ENCODE data around the gene UBXN11. TPM values are rescaled to one million over a fixed set of nuclear protein-coding genes. Genes with fewer than 3 reads are reported as not detected.

The UBXN11 gene
- total RNA-seq, 4 donors from 2014 or later = 7.1 to 13.3 (median 10.1) TPM

DNA sequence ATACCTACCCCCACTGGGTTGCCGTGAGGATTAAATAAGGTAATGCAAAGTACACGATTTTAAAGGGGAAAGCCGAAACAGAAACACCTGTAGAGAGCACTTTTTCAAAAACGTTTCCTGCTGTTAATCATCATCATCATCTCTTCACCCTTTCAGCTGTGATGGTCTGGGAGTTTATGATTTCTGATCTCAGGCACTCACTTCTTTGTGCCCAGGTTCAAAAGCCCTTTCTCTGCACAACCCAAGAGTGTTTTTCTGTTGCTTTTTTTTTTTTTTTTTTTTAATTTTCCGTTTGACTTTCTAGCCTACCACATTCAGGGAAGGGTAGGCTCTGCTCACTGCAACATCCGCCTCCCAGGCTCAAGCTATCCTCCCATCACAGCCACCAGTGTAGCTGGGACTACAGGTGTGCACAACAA is 936 bp upstream of the UBXN11 start:
- H3K4me3 ChIP-seq = no peak overlapping the region

DNA sequence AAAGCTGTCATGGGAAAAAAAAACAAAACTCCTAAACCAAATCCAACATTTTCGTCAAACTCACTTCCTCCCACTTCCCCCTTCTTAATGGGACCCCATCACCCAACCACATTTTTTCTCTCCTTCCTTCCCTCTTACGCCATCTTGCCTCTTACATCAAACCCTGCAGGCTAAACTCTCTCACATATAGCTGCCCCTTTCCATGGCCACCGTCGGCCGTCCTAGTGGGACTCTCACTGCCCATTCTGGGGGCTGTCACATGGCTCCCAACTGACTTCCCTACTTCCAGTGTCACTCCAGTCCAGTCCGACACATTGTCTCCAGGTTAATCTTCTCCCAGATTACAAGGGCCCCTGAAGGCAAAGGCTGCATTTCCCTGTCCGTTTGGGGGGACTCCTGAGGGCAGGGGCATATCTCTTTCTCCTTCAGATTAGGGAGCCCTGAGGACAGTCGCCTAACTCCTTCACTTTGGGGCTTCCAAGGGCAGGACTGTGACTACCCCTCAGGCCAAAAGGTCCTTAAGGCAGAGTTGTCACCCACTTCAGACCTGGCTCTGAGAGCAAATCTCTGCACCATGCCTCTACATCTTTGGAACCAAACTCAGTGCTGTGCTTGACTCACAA is 658 bp downstream of the UBXN11 start:
- no peaks in the 10 kb centered on the region for H3K27me3 ChIP-seq
- DNase-seq (ENCODE audit: extremely low spot score) = no peak
- H3K4me3 ChIP-seq = peak overlapping the region; percentile 62 to 86 (median 74)
- H3K36me3 ChIP-seq = peaks cover 0 to 8% (median 6%) of the 10 kb centered on the region in 4 donors
- H3K4me1 ChIP-seq = peaks cover 8 to 25% (median 14%) of the 10 kb centered on the region in 4 donors
- intact Hi-C loops (cut with DNase I) = no loop called here
- H3K27ac ChIP-seq (replicated peaks in 1 of 4) = peak overlapping the region; percentile 46 to 76 (median 69)
- H3K9me3 ChIP-seq = no peaks in the 10 kb centered on the region
- WGBS = 27% methylated on average over 8 of the region's 8 CpGs
- TF ChIP-seq EP300 (IDR thresholded peaks at IDR 0.05) (no peak), POLR2AphosphoS5 (IDR thresholded peaks at IDR 0.05) (no peak), POLR2A (IDR thresholded peaks at IDR 0.05; ENCODE audit: low read depth) (no peak)
- TF ChIP-seq, protein P1, sequence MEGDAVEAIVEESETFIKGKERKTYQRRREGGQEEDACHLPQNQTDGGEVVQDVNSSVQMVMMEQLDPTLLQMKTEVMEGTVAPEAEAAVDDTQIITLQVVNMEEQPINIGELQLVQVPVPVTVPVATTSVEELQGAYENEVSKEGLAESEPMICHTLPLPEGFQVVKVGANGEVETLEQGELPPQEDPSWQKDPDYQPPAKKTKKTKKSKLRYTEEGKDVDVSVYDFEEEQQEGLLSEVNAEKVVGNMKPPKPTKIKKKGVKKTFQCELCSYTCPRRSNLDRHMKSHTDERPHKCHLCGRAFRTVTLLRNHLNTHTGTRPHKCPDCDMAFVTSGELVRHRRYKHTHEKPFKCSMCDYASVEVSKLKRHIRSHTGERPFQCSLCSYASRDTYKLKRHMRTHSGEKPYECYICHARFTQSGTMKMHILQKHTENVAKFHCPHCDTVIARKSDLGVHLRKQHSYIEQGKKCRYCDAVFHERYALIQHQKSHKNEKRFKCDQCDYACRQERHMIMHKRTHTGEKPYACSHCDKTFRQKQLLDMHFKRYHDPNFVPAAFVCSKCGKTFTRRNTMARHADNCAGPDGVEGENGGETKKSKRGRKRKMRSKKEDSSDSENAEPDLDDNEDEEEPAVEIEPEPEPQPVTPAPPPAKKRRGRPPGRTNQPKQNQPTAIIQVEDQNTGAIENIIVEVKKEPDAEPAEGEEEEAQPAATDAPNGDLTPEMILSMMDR (IDR thresholded peaks at IDR 0.05) = no peak

More for the DNA sequence above, 936 bp upstream of the UBXN11 start:
- no peak for DNase-seq (ENCODE audit: extremely low spot score)
- no peaks in the 10 kb centered on the region for H3K36me3 ChIP-seq
- no peaks in the 10 kb centered on the region for H3K9me3 ChIP-seq
- no peaks in the 10 kb centered on the region for H3K27me3 ChIP-seq
- TF ChIP-seq, protein P1 (IDR thresholded peaks at IDR 0.05) = no peak
- TF ChIP-seq EP300 (IDR thresholded peaks at IDR 0.05) (no peak), POLR2A (IDR thresholded peaks at IDR 0.05; ENCODE audit: low read depth) (no peak)
- WGBS = 52% methylated on average over 6 of the region's 6 CpGs
- peak overlapping the region in 3 of 4 donors; percentile 63 to 76 (median 75) for H3K27ac ChIP-seq (replicated peaks in 1 of 4)
- peaks cover 8 to 25% (median 14%) of the 10 kb centered on the region in 4 donors for H3K4me1 ChIP-seq
- intact Hi-C loops (cut with DNase I) = no loop called here

DNA sequence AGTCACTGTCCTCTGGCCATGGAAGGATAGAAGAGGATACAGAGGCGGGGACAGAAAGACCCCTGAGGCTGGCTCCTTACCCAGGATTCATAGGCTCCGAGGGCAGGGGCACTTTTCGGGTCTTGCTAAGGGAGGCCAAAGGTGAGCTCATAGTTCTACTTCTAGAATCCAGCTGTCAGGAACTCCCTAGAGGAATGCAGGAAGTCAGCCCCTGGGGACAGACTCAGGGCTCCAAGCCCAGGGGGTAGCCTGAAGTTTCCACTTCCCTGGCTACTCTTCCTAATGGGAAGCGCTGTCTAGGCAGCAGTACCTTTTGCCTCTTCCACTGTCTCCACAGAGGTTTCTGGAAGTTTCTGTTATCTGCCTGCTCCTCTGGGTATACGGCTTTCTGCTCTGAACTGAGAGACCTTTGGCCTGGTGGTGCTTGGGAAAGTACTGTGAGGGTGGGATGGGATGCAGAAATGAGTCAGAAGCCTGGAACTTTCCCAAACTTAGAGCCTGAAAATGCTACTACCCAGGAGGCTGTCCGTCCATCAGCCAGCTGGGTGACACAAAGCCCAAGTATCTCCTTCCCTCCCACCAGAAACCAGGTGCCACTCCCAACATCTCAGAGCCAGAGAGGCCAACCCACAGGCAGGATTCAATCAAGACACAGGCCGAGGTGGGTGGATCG is 3.6 kb downstream of the UBXN11 start:
- 69% methylated on average over 6 of the region's 8 CpGs for WGBS
- Histone ChIP-seq H3K9me3 (no peaks in the 10 kb centered on the region), H3K27ac (replicated peaks in 1 of 4) (no peak overlapping the region), H3K36me3 (peaks cover 0 to 10% (median 8%) of the 10 kb centered on the region in 4 donors), H3K4me3 (no peak overlapping the region), H3K27me3 (no peaks in the 10 kb centered on the region), H3K4me1 (peaks cover 8 to 25% (median 14%) of the 10 kb centered on the region in 4 donors)
- intact Hi-C loops (cut with DNase I) = no loop called here
- TF ChIP-seq EP300 (IDR thresholded peaks at IDR 0.05) (no peak), POLR2A (IDR thresholded peaks at IDR 0.05; ENCODE audit: low read depth) (no peak), POLR2AphosphoS5 (IDR thresholded peaks at IDR 0.05) (no peak)
- TF ChIP-seq, protein P1 (IDR thresholded peaks at IDR 0.05) = no peak
- no peak for DNase-seq (ENCODE audit: extremely low spot score)

DNA sequence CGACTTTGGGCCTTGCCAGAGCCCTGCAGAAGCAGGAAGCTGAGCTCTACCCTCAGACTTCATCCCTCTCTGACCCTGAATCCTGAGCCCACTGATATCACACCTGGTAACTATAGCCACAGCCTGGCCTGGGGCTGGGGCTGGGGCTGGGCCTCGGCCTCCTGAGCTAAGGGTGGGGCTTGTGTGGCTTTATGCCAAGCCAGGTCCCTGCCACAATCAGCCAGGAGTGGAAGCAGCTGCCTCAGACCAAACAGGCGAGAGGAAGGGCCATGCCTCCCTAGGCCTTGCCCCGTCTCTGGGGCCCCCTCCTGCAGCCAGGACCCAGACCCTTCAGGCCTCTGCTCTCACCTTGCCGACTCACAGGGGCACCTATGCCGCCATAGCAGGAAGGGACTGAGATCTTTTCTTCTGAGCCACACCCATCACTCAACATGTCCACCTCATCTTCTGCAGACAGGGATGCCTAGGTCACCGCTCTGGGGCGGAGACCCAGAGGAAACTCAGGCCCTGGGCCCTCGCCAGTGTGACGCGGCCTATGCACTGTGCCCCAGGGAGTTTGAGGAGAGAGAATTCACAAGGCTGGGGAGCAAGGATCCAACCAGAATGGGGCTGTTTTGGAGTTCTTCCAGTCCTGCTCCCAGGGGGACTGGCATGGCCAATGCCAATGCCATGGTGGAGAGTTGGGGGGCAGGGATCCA is 5.7 kb downstream of the UBXN11 start:
- WGBS = 79% methylated on average over 6 of the region's 11 CpGs
- peaks cover 7 to 28% (median 16%) of the 10 kb centered on the region in 4 donors for H3K36me3 ChIP-seq
- intact Hi-C loops (cut with DNase I) = no loop called here
- H3K9me3 ChIP-seq = no peaks in the 10 kb centered on the region
- H3K4me1 ChIP-seq = peaks cover 2 to 9% (median 3%) of the 10 kb centered on the region in 4 donors
- no peak for DNase-seq (ENCODE audit: extremely low spot score)
- H3K27me3 ChIP-seq = no peaks in the 10 kb centered on the region
- TF ChIP-seq, protein P1 (IDR thresholded peaks at IDR 0.05) = no peak
- TF ChIP-seq POLR2AphosphoS5 (IDR thresholded peaks at IDR 0.05) = no peak
- TF ChIP-seq EP300 (IDR thresholded peaks at IDR 0.05) = no peak
- TF ChIP-seq POLR2A (IDR thresholded peaks at IDR 0.05; ENCODE audit: low read depth) = no peak
- no peak overlapping the region for H3K27ac ChIP-seq (replicated peaks in 1 of 4)
- H3K4me3 ChIP-seq = no peak overlapping the region

All from esophagus muscularis mucosa (tissue), 4 donors.